MV-4-11 (cell line): ENCODE data around the gene C15orf61.

ENCODE experiments used
- DNase-seq: peaks from one replicate; lab custom pipeline; 2025; lab: John Stamatoyannopoulos, UW

C15orf61 gene

DNA sequence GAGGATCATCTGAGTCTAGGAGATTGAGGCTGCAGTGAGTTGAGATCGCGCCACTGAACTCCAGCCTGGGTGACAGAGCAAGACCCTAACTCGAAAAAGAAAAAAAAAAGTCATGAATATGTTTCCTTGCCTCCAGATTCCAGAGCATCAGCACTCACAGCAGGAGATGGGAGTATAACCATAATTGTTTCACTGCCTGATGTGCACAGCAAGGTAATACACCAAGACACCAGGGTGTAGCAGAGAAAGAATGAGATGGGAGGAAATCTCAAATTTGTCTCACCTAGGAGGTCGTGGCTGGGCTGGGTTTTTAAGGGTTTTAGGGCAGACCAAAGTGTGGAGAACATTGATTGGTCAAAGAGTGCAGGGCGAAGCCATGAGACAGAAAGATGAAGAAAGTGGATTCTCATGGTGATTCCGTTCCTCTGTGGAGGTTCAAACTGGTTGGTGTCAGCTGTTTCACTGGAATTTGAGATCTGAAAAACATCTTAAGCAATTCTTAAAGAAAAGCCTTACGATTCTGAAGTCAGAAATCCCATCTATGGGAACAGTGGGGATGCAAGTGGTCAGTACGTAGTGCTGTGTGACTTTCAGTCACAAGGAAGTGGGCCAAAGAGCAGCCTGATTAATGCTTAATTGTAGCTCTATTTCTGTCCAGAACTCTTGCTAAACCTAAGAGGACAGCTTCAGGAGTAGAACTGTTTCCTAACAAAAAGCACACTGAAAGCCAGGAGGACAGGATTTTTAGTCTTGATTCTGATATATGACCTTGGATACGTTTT lies 7.8 kb upstream of the C15orf61 start:
- DNase-seq, result no peak

DNA sequence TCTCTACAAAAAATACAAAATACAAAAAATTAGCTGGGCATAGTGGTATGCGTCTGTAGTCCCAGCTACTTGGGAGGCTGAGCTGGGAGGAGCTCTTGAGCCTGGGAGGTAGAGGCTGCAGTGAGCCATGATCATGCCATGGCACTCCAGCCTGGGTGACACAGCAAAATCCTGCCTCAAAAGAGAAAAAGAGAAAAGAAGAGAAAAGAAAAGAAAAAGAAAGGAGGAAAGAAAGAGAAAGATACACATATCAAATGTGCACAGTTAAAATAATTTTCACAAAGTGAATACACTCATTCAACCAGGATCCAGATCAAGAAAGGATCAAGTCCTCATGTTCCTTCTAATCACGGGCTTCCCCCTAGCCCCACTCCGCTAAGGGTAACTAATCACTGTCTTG lies 5.8 kb upstream of the C15orf61 start:
- DNase-seq, result no peak

DNA sequence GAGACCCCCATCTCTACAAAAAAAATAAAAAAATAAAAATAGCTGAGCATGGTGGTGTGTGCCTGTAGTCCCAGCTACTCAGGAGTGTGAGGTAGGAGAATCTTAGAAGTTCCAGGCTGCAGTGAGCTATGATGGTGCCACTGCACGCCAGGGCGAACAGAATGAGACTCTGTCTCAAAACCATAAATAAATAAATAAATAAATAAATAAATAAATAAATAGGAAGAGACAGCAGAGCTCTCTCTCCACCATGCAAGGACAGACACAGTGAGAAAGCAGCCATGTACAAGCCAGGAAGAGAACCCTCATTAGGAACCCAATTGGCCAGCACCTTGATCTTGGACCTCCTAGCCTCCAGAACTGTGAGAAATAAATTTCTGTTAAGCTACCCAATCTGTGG lies 5.4 kb upstream of the C15orf61 start:
- DNase-seq, result no peak

DNA sequence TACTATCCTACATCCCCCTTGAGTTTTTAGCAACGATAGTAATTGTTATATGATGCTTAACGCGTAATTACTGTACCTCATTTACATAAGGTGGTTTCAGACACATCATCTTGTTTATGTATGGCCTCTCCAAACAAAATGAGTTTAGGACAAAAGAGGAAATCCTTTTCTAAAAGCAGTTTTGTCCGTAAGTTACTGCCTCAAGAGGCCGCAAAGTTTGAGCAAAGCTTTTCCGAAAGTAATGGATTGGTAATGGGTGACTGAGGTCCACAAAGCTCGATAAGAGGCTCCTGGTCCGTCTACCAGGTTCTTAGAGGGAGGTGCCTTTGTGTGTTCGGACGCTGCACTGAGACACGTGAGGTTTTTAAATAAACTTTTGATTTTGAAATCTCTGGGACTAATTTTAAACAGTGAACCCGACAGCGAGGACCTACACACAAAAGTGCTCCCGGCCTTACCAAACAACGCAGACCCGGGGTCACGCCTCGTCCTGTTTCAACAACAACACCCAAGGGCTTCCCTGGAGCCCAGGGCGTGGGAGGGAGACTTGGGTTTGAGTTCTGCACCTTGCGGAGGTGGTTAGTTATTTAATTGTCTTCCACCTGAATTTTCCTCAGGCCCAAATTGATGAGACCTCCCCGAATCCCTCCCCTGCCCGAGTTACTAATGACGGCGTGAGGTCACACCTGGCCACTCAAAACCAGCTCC lies 456 bp upstream of the C15orf61 start:
- peak; percentile 71 for DNase-seq

DNA sequence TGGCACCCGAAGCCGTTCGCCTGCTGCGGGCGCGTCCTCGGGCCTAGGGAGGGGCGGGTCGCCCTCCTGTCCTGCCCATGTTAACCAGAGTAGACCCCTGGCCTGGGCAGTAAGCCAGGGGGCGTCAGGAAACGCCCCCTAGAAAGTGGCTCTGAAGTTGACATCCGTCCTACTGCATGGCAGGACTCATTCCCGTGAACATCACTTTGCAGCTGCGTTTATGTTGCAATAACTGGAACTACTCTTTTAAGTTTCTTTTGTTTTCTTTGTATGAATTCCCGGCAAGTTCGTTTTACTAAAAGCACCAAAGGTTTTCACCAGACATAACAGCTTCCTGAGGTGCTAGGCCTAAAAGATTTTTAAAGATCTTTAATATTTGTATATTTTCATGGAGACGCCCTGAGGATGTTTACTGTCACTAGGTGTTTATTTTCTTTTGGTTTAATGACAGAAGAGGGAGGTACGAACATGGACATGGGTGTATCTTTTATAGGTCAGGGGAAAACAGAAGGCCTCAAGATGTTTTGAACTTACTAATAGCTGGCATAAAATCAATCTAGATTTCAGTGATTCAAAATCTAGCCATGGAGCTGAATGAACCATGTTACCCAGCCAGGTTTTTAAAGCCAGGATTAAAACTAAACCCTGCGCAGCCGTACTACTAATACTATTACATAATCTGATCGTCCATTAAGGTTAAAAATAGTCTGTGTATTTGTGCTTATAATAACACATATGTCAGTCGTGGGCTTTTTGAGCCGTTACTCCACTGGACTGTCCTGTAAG lies 1.0 kb downstream of the C15orf61 start:
- DNase-seq, result peak; percentile 34

DNA sequence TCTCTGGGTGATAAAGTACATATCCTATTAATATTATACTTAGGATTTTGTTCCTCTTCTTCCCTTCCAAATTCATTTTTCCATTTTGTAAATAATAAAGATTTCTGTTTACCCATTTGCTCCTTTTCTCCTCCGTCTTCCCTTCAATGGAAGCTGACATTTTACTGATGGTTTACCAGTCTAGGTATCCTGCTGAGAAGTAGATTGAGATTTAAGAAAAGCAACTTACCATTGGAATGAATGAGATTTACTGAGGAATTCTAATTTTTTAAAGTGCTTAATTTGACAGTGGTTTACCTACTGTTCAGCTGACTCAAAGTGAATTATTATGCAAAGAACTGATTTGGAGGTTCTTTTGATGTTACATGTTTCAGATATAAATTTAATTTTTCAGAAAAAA lies 2.4 kb downstream of the C15orf61 start:
- DNase-seq, result no peak

DNA sequence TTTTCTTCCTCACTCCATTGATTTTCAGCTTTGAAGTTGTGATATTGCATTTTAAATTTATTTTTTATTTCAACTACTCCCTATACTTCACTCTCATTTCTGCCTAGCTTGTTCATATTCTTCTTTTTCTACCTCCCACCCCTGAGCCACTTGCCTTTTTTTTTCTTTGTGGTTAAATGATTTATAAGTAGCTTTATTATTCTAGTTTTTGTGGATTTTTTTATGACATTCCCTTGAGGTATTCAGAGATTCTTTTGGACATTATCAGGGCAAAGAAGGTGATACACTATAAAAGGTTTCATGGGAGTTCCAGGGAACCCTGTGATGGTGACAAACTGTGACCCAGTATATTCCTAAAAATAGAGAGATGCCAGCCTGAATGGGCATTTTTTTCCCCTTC lies 3.3 kb downstream of the C15orf61 start:
- no peak for DNase-seq

DNA sequence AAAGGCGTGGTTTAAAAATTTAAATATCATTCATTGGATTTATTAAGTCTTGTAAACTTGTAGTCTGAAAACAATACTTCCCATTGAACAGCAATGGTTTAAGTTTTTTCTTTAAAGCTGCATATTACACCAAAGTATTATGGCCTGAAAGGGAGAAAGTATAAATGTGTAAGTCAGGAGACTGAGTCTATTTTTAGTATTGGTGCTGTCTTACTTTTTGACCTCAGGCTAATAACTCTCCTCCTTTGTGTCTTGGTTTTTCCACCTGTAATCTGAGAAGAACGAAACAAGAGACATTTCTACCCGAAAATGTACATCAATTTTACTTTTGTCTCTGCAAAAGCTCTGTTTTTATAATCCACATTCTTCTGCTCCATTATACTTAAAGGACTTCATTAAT lies 7.6 kb downstream of the C15orf61 start:
- no peak for DNase-seq

DNA sequence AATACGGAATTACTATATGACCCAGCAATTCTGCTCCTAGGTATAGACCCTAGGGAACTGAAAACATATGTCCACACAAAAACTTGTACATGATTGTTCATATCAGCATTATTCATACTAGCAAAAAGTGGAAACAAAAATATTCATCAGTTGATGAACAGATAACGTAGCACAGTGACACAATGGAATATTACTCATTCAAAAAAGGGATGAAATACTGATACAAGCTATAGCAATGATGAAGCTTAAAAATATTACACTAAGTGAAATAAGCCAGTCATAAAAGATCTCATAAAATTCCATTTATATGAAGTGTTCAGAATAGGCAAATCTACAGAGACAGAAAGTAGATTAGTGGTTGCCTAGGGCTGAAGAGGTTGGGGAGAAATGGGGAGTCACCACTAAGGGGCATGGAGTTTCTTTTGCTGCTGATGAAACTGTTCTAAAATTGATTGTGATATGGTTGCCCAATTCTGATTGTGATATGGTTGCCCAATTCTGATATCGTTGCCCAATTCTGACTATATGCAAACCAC lies 10.5 kb downstream of the C15orf61 start:
- DNase-seq, result no peak

DNA sequence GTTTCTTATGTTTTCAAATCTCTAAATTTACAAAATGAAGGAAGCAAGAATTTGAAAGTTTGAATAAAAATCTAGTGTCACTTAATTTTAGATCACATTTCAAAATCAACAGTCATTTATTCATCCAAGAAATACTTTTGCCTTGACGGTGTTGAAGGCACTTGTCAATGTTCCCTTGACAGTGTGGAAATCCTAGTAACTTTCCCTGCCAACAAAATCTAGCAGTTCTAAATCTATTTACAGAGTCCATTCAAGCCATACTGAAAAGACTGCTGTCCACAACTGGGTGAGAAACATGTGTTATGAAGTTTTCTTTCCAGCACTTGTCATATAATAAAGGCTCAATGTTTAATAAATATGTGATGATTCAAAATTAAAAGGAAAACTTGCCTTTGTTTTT lies 12.9 kb downstream of the C15orf61 start:
- no peak for DNase-seq

DNA sequence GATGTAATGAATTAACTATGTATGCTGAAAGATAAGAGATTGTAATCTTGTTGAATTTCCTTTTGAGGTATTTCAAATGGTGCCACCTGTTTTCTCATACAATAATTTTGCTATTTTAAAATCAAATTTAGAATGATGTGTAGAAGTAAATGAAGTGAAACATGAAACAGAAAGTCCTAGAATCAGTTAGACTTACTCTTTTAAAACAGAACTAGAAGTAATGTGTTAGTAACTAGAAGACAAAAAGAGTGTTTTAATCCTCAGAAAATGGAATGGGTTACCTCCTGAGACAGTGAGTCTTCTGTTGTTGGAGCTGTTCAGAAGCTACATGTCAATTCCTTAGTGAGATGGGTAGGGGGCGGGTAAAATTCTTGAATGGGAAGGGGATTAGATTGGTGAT lies 13.4 kb downstream of the C15orf61 start:
- no peak for DNase-seq

DNA sequence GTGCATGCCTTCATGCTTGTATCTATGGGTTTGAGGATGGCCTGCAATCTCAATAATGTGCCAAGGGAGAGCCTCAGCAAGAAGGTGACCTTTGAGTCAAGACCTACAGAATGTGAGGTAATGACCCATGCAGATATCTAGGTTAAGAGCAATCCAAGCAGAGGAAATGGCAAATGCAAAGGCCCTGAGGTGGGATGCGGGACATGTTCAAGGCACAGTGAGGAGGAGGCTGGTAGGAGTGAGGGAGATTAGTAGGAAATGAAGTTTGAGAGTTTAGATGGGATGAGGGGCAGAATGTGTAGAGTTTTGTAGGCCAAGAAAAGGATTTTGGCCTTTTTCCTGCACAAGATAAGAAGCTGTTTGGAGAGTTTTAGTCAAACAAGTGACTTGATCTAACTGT lies 16.8 kb downstream of the C15orf61 start:
- DNase-seq, result no peak

DNA sequence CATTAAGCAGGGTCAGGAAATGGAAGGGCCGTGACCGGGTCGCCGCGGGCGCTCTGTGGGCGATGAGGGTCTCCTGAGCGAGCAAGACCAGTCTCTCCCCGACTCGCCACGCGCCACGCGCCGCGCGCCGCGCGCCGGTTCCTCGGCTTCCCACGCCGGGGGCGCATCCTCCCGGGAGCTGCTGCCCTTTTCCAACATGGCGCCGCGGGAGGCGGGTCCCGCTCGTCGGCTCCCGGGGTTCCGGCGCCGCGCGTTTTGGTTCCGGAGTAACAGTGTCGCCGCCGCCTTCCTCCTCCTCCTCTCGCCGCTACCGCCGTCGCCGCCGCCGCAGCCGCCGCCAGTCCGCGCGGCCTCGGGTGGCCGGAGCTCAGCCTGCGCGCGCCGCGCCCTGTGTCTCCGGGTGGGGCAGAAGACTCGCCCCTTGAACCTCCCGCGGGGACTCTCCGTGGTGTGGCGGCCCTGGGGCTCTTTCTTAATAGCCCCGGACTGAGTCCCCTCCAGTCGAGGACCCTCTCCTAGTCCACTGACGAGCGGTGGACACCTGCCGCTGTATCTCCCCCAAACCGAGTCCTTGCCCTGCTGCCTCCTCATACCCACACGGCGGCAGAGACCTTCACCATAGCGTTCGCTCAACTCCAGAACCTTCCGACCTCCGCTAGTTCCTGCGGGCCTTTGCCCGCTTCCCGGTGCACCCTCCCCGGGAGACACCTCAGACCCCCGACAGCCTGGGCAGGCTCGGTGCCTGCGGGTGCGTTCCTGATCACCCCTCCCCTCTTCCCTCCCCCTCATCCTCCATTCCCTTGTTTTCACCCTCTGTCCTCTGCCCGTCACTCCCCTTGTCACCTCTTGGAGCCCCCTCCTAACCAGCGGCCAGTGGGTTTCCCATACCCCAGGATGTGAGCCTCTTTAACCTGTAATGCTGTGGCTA lies 21.8 kb downstream of the C15orf61 start, which contains the start of gene MAP2K5:
TSS of gene MAP2K5 (plus strand) at position 284 of the 928 bp plus-strand sequence. CDS start at position 917, 633 bp downstream.
- DNase-seq, result peak; percentile 65

DNA sequence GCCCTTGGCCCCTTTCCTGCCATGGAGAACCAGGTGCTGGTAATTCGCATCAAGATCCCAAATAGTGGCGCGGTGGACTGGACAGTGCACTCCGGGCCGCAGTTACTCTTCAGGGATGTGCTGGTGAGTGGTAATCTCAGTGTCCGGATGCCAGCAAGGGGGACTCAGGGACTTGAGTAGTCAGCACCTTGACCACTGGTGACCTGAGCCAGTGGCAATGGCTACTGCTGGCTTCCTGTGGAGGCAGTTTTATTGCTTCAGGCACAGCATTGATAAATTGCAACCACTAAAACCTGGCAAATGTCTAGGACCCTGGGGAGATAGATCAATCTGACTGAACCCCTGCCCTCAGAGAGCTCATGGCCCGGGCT lies 22.4 kb downstream of the C15orf61 start:
- DNase-seq, result no peak

DNA sequence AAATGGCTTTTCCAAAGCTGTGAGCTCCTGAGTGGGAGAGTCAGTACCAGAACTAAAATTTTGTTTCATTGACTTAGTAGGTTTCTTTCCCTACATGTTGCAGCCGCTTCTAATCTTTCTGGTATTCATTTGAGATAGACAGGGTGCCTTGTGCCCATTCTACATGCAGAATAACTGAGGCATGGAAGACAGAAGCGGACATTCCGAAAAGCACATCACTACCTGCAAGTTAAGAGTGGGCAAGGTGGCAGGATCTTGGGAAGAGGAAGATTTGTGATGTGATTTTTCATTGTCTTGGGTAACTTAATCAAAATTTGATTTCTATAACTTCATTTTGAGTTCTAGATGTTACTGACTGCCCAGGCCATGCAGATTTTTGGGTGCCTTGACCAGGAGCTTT lies 23.5 kb downstream of the C15orf61 start:
- no peak for DNase-seq

DNA sequence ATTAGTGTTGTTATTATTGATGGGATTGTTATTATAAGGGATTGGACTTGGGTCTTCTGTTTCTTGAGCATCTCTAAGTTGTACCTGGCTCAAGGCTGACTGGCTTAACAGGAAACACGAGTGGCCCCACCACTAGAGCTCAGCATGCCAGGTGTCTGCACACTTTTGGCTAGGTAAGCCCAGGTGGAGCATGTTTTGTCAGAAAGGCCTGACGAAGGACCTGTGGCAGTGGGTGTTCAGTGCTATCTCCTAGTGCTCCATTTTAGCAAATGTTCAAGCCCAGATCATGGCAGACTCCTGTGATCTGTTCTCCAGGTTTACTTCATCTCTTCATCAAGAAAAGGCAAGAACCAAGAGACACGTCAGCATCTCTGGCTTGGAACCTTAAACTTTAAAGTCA lies 24.9 kb downstream of the C15orf61 start:
- no peak for DNase-seq

DNA sequence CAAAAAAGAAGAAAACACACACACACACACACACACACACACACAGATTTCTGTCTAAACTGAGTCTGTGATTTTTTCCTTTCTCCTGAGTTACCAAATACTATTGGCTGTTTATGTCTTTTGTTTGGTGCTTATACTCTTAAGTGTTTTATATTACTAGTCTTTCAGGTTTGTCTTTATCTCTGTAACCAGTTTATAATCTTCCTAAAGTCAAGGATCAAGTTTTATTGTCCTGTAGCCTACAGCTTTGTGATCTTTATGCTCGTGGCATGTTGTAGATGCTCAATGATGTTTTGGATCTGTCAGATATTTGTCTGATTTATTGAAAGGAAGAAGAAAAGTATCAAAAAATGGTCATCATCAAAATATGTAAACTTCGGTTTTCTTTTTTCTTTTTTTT lies 26.1 kb downstream of the C15orf61 start:
- DNase-seq, result no peak

DNA sequence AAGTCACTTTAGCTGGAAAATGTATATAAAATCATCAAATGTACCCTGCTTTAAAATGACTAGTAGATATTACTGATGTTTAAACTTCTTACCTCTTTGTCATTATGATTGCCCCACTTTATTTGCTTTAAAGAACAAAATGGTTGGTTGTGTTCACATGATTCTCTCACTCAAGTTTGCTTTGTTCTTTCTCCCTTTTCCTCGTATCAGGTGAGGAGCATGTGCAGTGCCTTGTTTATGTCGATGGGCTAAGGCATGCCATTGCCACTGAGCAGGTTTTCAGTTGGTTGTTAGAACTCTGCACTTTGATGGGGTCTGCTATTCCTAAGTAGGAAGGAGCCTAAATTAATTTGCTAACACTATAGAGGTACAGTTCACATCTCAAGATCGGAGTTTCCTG lies 26.9 kb downstream of the C15orf61 start:
- no peak for DNase-seq

DNA sequence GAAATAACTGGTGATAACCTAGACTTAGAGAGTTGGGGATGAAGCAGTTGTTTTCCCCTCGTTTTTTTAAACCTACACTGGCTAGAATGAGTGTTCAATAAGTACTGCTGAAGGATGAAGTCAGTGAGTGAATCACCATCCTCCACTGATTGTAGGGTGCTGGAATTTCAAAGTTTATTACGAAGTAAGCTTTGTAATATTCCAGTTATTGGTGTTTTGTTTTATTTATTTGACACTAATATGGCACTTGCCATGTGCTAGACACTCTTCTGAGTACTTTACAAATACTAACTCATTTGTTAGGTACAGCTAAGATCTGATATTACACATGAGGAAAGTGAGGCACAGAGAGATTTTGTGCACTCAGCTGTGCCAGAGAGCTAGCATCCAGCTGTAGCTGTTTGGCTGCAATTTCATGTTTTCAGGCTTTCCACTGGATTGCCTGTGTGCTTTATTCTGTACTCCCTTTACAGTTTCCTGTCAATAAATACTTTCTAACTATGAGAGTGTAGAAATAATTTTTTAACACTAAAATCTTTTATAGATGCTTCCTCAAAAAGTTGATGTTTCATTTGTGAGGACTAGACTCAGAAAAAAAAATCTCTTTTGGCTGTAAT lies 27.4 kb downstream of the C15orf61 start:
- DNase-seq, result no peak

DNA sequence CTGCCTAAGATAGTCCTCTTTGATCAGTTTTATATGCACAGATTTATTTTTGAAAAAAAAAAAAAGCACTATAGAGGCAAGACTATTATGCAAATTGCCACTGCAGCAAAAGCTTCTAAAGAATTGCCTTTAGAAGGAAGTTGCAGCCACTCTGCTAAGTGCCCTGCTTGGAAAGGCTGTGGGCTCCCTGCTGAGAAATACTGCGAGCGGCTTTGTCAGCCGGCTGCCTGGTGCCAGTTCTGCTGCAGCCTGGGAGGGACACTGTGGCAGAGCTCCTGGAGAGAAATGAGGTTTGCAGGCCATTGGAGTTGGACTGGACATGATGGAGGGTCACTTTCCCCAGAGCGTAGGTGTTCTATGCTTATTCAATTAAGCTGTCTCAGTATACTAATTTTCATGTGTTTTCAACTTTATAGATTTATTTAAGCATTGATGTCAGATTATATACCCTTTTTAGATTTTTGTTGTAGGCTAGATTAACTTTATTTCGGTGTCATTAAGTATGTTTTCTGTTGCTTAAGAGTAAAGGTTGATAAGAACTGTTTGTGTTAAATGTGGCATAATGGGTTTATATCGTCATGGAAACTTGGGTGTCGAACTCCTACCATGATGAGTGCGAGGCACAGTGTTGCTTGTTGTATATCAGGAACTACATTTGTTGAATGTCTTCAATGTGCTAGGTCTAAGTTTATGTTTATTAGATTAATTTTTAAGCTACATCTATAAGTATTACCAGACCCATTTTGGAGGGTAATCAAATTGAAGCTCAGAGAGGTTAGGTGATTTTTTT lies 28.1 kb downstream of the C15orf61 start:
- peak; percentile 71 for DNase-seq
